Cortex of kidney (tissue), 1 donor: Measurements from ENCODE around the gene LASP1.

Experiments
- DNase-seq: peaks from one replicate; lab custom pipeline; 2025; lab: John Stamatoyannopoulos, UW

Gene LASP1

GRCh38 chr17:38868817-38869525, 887 bp upstream of the LASP1 start:
- no peak for DNase-seq

DNA sequence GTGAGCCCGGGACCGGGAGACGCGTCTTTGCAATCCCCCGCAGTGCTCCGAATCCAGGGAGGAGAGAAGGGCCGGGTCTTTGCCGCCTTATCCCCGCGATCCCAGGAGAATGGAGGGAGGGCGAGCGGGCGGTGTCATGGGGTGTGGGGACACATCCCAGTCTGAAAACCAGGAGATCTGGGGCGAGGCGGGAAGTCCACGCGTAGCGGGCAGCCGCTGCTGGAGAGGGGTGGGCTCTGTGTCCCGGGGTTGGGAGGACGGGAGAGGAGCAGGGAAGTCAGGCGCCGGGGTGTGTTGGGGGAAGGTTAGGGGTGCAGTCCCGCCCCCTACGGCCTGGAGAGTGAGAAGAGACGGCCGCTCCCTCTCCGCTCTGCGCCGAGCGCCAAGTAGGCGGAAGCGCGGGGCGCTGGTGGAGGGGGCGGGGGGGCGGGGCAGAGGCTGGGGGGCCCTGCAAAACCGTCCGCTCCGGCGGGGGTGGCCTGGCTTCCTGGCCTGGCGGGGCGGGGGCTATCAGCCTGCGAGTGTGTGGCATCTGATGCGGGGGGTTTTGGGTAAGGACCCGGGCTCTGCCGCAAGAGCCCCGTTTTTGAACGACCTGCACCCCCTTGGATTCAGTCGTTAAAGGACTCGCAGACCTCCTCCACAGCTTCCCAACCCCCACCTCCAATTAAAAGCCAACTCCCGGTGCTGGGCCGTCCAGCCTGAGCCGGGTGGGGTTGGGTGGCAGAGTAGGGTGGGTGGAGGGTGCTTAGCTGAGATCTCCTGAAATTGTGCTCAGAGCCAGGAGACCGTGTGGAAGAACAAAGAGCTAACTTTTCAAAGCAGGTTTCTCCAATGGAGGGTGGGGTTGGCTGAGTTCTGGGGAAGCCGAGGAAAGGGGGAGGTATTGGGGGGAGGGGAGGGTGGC, 654 bp downstream of the LASP1 start:
- DNase-seq: no peak

DNA sequence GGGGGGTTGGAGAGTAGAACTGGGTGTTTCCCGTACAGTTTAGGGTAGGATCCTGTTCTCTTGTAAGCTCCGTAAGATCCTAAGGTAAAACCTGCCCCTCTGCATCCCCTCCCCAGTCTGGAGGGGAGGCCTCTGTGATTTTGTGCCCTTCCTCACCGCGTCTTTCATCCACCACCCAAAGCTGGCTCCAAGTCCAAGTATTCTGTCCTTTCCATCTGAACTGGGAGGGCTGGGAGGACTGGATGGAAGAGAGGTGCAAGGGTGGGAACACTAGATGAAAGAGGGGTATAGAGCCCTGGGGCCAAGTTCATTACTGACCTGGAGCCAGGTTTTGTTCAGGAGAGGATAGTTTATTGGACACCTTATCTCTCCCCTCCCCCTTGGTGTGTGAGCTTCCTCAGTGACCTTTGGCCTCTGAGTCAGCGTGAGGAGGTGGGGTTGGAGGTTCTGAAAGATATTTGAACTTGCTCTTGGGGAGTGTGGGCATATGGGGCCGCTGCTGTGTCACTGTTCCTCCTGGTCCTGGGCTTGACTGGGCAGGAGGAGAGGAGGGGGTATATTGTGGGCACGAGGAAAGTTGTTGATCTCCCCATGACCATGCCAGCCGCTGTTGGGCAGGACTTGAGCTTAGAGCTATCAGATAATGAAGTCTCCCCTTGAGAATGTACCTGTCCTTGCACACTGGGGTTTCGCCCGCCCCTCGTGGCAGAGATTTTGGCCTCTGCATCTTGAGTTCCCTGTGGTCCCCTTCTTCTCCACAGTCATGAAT, 1.6 kb downstream of the LASP1 start:
- no peak for DNase-seq

GRCh38 chr17:38872027-38872511, 2.2 kb downstream of the LASP1 start:
- no peak for DNase-seq

DNA sequence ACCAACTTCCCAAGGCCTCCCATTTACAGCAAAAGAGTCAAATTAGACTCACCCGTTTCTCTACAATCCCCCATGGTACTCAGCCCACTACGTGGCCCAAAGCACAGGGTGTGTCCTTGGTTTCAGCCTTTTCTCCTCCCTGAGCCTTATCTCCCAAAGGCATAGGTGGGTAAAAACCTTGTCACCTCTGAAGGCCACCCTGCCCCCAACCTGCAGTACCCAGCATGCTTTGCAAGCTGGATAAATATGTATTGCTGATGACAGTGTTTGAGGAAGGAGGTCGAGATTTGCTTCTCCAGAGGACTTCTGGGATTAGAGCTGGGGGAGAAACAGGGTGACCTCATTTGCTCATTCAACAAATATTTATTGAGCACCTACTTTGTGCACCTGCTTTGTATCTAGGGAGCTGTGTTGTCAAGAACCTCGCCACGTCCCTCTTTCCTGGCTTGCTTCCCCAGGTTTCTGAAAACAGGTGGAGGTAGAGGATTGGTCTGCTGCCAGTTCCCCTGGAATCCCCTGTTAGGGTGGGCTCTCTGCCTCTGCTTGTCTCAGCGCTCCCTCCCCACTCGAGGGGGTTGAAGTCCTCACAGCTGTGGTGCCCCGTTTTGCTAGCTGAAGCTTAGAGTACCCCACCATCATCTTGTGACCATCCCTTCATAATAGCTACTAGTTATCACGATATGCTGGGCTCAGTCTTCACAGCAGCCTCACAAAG, 3.0 kb downstream of the LASP1 start:
- no peak for DNase-seq

DNA sequence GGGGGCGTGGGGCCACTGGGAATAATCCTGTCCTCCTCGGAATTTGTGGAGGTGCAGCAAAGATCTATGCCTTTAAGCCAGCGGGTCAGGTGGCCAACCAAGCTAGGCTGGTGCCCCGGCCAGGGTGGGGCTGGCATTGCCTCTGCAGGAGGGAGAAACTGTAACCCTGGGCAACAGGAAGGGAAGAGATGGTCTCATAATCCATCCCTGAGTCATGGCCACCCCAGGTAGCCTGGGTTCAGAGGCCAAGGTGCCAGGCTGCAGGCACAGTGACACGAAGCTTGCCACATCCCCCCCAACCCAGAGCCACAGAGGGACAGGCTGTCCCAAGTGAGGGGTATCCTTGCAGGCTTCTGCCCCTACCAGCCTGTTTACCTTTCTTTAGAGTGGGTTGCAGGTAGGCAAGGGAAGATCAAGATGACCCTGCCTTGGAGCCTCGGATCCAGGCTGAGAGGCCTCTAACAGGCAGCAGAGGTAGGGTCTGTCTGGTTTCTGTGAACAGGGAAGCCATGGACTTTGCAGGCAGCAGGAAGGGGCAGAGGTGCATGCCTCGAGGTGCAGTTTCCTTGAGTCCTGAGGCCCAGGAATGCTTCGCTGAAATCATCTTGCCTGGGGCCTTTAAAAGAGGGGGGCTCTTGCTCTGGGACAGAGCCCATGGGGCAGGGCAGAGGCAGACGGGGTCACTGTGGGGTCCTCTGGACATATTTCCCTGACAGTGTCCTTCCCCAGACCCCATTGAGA, 4.0 kb downstream of the LASP1 start:
- no peak for DNase-seq

DNA sequence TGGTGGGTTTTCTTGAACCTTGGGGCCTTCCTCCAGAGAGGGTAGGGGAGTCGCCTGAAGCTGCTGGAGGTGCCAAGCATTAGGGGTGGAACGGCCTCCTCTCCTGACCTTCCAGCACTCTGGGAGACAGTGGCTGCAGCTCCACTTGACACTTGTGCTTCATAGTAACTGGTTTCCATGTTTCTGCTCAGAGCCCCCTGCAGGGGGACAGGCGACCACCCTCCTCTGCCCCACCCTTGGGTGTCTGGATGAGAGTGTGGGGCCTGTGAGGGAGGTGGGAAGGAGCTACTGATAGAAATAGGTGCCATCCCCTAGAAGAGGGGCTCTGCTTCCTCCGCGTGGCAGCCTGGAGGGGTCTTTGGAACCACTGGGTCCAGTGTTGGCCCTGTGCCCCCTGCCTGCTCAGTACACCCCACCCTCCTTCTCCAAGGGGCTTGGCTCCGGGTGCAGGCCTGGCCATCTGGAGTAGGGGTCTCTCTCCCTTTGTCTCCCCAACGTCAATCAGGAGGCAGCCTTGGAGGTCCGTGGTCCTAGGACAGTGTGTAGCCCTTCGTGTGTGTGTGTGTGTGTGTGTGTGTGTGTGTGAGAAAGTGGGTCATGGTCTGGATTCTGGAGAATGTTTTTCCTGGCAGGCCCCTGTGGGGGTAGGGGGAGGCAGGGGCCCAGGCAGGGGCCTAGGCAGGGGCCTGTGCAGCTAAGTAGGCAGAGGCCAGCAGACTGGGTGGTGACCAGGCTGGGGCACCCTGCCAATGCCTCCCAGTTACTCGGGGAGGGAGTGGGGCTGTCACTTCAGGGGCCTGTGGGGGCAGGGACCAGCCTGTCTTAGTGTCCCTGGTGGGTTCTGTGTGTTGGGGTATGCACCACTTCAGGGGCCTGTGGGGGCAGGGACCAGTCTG, 4.9 kb downstream of the LASP1 start:
- no peak for DNase-seq

GRCh38 chr17:38875477-38876075, 5.7 kb downstream of the LASP1 start:
- DNase-seq: no peak

GRCh38 chr17:38877130-38877851, 7.4 kb downstream of the LASP1 start:
- DNase-seq: no peak

DNA sequence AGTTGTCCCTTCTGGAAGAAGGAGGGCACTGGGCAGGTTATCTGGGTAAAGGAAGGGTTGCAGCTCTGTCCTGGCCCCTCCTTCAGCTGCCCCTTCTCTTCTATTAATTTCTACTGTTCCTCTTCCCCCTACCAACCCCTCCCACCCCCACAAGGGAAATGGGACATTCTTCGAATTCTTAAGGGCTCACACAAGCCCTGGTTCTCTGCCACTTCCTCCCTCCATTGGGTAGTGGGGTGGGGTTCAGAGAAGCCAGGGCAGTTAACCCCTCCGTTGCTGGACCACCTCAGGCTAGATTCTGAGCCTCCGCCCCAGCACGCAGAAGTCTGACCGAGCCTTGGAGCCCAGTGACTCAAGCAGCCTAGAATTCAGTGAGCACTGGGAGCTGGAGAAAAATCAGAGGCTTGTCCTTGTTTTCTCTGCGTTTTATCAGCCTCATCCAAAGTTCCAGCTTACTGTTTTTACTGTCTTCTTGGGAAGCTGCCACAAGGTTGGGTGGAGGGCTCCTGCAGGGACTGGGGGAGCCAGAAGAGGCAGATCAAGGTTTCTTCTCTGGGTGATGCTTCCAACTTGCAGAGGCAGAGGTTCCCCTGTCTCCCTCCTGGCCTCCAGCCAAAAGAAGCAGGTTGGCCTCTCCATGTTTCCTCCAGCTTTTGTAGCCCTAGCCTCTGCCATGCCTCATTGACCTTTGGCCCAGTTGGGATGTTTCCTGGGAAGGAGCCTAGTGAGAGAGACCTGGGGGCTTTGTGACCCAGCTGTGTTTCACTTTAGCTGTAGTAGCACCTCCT, 10.2 kb downstream of the LASP1 start:
- no peak for DNase-seq

- no peak for DNase-seq
These were observed 11.8 kb downstream of the LASP1 start for GRCh38 chr17:38881600-38882191.

GRCh38 chr17:38882870-38883269, 13.0 kb downstream of the LASP1 start:
- no peak for DNase-seq

GRCh38 chr17:38883592-38884526, 14.0 kb downstream of the LASP1 start:
- DNase-seq: no peak

- no peak for DNase-seq
These were observed 15.3 kb downstream of the LASP1 start for GRCh38 chr17:38885044-38885727.

DNA sequence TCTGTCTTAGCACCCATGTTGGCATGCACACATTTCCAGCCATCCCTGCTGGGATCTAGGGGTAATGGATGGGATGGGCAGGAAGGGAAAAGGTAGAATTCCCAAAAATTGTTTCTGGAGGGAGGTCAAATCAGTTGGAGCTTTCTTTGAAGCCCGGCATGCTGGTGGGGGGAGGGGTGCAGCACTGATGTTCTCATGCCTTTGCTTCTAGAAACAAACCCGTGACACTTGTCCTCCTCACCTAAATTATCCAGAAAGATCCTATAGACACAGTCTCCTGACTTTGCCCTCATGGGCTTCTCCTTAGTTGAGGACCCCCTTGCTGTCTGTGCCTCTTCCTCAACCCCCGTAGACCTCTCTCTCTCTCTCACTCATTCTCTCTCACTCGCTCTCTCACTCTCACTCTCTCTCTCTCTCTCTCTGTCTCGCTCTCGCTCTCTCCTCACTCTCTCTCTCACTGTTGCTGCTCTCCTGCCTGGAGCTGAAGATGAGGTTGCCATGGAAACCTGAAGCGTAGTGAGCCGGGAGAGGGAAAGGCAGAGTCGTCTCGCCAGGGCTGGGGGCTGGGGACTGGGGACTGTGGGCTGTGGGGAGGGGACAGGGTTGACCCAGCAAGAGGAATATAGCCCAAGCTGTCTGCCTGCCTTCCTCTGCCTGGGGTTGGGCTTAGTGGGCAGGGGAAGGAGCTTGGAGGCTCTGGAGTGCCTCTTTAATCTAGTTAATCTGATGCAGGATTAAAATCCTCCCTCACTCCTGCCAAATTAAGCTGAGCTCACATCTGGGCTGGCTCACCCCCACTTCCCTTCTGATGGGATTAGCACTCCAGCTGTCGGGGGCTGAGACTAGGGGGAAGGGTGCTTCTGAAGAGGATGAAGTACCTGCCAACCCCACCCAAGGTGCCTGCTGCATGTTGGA, 16.1 kb downstream of the LASP1 start:
- DNase-seq: no peak
